ENCODE measurements around the gene CDSN. TPM values are rescaled to one million over a fixed set of nuclear protein-coding genes. Genes with fewer than 3 reads are reported as not detected.
"Not testable (repeated sequence)": the region's sequence is repeated elsewhere in the genome, so short reads cannot be mapped to it uniquely, and the experiment has no call there.

CDSN gene, protein sequence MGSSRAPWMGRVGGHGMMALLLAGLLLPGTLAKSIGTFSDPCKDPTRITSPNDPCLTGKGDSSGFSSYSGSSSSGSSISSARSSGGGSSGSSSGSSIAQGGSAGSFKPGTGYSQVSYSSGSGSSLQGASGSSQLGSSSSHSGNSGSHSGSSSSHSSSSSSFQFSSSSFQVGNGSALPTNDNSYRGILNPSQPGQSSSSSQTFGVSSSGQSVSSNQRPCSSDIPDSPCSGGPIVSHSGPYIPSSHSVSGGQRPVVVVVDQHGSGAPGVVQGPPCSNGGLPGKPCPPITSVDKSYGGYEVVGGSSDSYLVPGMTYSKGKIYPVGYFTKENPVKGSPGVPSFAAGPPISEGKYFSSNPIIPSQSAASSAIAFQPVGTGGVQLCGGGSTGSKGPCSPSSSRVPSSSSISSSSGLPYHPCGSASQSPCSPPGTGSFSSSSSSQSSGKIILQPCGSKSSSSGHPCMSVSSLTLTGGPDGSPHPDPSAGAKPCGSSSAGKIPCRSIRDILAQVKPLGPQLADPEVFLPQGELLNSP
- 1.5 TPM for total RNA-seq

DNA sequence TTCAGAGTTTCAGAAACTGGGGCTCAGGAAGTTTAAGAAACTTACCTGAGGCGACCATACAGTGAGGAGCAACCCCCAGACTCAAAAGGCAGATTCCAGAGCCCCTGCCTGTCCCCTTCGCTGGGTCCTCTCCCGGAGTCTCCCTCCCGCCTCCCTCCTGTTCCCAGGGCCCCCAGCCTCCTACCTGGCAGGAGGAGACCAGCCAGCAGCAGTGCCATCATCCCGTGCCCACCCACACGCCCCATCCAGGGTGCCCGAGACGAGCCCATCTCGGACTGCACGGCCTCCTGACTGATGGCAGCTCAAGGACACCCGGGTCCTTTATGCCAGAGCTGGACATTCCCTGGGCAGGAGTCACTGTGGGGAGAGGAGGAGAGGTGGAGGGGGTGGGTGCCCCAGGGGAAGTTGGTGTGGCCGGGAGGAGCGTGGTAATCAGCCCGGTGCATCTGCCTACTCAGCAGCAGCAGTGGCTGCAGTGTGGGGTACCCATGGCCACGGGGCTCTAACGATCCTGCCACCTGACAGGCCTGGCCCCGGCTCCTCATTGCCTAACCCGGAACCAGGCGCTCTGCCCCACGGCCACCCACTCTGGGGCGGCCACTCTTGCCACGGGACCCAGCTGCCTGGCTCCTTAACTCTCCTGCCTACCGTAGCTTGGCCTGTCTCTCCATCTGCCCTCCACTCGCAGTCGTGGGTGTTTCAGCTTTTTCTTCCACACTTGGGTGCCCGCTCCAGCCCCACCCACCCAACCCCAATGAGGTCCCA, at the start of gene CDSN:
Gene CDSN (minus strand): TSS at position 296 of the 765 bp plus-strand sequence. CDS start 27 bp downstream, at position 269.
- Histone ChIP-seq H3K27ac (no peak within 1 kb of the TSS), H3K27me3 (no peaks in the 10 kb centered on the region), H3K9me3 (no peaks in the 10 kb centered on the region), H3K4me1 (peaks cover 48% of the 10 kb centered on the region), H3K36me3 (no peaks in the 10 kb centered on the region), H3K4me3 (no peak within 1 kb of the TSS)
- TF ChIP-seq POLR2AphosphoS5 (IDR thresholded peaks at IDR 0.05; ENCODE audit: insufficient read depth in 1 of 2, low read depth in 1 of 2) = no peak
- TF ChIP-seq, protein P1, sequence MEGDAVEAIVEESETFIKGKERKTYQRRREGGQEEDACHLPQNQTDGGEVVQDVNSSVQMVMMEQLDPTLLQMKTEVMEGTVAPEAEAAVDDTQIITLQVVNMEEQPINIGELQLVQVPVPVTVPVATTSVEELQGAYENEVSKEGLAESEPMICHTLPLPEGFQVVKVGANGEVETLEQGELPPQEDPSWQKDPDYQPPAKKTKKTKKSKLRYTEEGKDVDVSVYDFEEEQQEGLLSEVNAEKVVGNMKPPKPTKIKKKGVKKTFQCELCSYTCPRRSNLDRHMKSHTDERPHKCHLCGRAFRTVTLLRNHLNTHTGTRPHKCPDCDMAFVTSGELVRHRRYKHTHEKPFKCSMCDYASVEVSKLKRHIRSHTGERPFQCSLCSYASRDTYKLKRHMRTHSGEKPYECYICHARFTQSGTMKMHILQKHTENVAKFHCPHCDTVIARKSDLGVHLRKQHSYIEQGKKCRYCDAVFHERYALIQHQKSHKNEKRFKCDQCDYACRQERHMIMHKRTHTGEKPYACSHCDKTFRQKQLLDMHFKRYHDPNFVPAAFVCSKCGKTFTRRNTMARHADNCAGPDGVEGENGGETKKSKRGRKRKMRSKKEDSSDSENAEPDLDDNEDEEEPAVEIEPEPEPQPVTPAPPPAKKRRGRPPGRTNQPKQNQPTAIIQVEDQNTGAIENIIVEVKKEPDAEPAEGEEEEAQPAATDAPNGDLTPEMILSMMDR (IDR thresholded peaks at IDR 0.05) = no peak
- no peak for TF ChIP-seq POLR2A (IDR thresholded peaks at IDR 0.05)
- intact Hi-C loops (cut with DNase I) = no loop called here
- DNase-seq (ENCODE audit: extremely low spot score in 2 of 2) = no peak

DNA sequence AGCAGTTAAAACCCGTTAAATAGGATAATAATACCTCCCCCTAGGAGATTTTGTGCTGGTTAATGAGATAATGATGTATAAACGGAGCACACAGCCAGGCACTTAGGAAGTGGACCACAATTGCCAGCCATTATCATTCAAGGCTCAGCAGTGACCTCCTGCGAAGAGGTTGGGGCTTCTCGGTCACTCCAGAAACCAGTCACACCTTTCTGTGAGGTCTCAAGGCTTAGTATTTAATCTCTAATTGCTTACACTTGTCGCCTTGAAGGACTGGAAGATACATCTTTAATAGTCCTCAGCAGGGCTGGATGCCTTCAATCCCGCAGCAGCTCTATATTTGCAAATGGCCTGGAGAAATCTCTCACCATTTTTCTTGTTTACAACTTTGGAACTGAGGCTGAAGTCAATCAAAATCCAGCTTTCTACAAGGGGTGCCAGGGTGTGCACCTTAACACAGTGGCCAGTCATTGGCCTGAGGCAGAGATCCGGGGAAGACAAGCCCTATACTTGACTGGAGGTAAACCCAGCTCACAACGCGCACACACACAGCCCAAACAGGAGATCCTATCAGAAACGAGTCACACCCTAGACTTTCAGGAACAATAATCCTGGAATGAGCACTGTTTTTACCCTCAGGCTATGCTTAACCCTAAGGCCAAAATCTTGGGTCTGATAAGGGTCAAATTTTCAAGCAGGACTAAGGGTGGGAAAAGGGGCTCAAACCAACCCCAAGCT, 49.0 kb upstream of the CDSN start:
- H3K4me1 ChIP-seq = no peaks in the 10 kb centered on the region
- H3K36me3 ChIP-seq = no peaks in the 10 kb centered on the region
- intact Hi-C loops (cut with DNase I) = no loop called here
- H3K27ac ChIP-seq = no peak overlapping the region
- H3K4me3 ChIP-seq = no peak overlapping the region
- no peaks in the 10 kb centered on the region for H3K27me3 ChIP-seq
- TF ChIP-seq, protein P1 (IDR thresholded peaks at IDR 0.05) = no peak
- TF ChIP-seq POLR2AphosphoS5 (IDR thresholded peaks at IDR 0.05; ENCODE audit: insufficient read depth in 1 of 2, low read depth in 1 of 2) (no peak), POLR2A (IDR thresholded peaks at IDR 0.05) (no peak)
- H3K9me3 ChIP-seq = no peaks in the 10 kb centered on the region
- no peak for DNase-seq (ENCODE audit: extremely low spot score in 2 of 2)

DNA sequence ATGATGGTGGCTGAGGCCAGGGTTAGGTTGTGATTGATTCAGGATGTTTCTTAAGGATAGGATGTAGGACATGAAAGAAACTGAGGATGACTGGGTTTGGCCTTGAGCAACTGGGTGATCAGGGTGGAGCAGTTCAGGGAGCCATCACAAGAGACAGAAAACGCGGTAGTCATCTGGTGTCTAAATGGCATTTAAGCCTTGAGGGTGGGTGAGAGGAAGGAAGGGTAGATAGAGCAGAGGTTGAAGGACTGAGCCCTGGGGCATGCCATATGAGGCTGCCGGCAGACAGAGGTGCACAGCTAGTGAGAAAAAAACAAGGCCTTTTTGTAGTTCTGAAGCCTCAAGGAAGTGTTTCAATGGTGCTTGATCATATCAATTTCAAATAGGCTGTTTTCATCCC, 48.4 kb upstream of the CDSN start:
- no peaks in the 10 kb centered on the region for H3K27me3 ChIP-seq
- H3K36me3 ChIP-seq = no peaks in the 10 kb centered on the region
- DNase-seq (ENCODE audit: extremely low spot score in 2 of 2) = no peak
- no peak for TF ChIP-seq POLR2AphosphoS5 (IDR thresholded peaks at IDR 0.05; ENCODE audit: insufficient read depth in 1 of 2, low read depth in 1 of 2)
- TF ChIP-seq, protein P1 (IDR thresholded peaks at IDR 0.05) = no peak
- TF ChIP-seq POLR2A (IDR thresholded peaks at IDR 0.05) = no peak
- H3K27ac ChIP-seq = no peak overlapping the region
- intact Hi-C loops (cut with DNase I) = no loop called here
- H3K4me1 ChIP-seq = no peaks in the 10 kb centered on the region
- H3K9me3 ChIP-seq = no peaks in the 10 kb centered on the region
- no peak overlapping the region for H3K4me3 ChIP-seq

DNA sequence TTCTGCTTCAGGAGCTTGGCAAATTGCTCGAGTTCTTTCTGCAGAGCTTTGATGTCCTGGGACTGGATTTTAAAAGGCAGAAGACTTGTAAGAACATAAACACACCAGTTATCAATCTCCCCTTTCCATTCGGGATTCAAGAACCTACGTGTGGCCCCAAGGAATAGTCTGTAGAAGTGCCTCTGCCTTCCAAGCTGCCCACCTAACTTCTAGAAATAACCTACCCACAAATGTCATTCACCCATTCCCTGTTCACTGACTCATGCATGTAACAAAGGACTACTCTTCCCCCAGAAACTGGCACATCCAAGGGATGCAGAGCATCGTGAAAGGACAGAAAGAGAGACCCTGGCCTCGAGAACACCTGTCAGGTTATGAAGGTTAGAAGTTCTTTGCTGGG, 45.7 kb upstream of the CDSN start:
- no peaks in the 10 kb centered on the region for H3K27me3 ChIP-seq
- H3K36me3 ChIP-seq = no peaks in the 10 kb centered on the region
- H3K4me1 ChIP-seq = no peaks in the 10 kb centered on the region
- TF ChIP-seq POLR2AphosphoS5 (IDR thresholded peaks at IDR 0.05; ENCODE audit: insufficient read depth in 1 of 2, low read depth in 1 of 2) (no peak), POLR2A (IDR thresholded peaks at IDR 0.05) (no peak)
- TF ChIP-seq, protein P1 (IDR thresholded peaks at IDR 0.05) = no peak
- no peak for DNase-seq (ENCODE audit: extremely low spot score in 2 of 2)
- H3K9me3 ChIP-seq = no peaks in the 10 kb centered on the region
- H3K27ac ChIP-seq = no peak overlapping the region
- intact Hi-C loops (cut with DNase I) = no loop called here
- H3K4me3 ChIP-seq = no peak overlapping the region

DNA sequence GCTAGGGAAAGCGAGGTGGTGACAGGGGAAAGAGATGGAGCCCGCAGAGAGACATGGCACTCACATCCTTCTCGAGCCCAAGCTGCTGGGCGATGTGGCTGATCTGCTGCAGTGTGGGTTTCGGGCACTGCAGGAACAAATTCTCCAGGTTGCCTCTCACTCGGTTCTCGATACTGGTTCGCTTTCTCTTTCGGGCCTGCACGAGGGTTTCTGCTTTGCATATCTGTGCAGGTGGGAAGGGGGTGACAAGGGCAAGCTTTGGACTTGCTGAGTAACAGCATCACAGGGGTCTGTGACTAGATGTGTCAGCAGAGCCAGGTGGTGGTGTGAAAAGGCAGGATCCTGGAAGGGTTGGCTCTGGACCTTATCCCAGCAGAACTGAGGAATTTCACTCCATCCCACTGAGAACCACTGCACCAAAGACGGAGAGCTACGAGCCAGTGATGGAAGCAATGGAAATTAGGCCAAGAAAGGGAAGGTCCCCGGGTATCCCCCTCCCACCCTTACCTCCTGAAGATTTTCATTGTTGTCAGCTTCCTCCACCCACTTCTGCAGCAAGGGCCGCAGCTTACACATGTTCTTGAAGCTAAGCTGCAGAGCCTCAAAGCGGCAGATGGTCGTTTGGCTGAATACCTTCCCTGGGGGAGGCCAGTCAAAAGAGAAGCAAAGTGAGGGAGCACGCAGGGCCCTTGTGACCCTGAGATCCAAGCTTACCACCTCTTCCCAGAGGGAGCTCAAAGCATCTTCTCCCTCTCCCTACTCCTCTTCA, 45.0 kb upstream of the CDSN start:
- DNase-seq (ENCODE audit: extremely low spot score in 2 of 2); H3K4me3 ChIP-seq; H3K36me3 ChIP-seq; H3K27ac ChIP-seq; H3K27me3 ChIP-seq; intact Hi-C loops (cut with DNase I); H3K9me3 ChIP-seq; H3K4me1 ChIP-seq: not testable (repeated sequence)

DNA sequence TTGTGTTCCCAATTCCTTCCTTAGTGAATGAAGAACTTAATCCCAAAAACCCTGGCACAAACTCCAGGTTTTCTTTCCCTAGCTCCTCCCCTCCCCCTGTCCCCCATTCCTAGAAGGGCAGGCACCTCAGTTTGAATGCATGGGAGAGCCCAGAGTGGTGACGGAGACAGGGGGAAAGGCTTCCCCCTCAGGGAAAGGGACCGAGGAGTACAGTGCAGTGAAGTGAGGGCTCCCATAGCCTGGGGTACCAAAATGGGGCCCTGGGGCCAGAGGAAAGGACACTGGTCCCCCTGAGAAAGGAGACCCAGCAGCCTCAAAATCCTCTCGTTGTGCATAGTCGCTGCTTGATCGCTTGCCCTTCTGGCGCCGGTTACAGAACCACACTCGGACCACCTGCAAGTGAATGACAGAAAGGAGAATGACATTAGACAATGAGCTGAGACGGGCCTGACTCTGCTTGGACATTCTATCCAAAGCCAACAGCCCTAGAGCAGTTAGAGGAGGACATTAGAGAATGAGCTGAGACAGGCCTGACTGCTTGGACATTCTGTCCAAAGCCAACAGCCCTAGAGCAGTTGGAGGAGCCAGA, 44.3 kb upstream of the CDSN start:
- H3K27me3 ChIP-seq; DNase-seq (ENCODE audit: extremely low spot score in 2 of 2); intact Hi-C loops (cut with DNase I); H3K36me3 ChIP-seq; H3K4me1 ChIP-seq; H3K4me3 ChIP-seq; H3K9me3 ChIP-seq; H3K27ac ChIP-seq: not testable (repeated sequence)
